ENCODE results near the gene INKA2. TPM values are rescaled to one million over a fixed set of nuclear protein-coding genes. Genes with fewer than 3 reads are reported as not detected.

Gene INKA2
- total and polyA plus RNA-seq, 10 of the 15 experiments (the other 5 are each of a cell fraction or from before 2014, with no cell fraction given): 0.38 to 5.1 (median 1.3) TPM; not detected in 1

DNA sequence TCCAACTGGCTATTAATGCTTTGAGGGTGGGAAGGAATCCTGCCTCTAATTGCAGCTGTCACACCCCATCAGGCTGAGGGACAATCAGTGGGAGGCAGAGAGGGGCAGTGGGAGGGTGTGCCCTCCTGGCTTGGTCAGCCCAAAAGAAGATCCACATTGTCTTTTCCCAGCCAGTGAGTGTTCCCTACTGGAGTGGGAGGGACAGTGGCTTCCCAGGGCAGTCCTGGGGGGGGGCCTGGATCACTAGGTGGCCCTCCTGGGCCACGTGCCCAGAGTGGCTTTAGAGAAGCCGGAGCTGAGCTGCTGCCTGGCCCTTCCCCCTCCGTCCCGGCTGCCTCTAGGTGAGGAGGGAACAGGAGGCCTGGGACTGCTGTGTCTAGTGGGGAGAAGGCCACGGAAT lies 14.0 kb downstream of the INKA2 start:
- Histone ChIP-seq H3K27me3 (replicated peaks in 1 of 2; ENCODE audit: control insufficient read depth in 2 of 2, insufficient read depth in 2 of 2, low read length in 1 of 2) (no peaks in the 10 kb centered on the region), H3K9ac (ENCODE audit: control insufficient read depth, insufficient read depth, low read length) (no peak overlapping the region), H3K79me2 (ENCODE audit: control insufficient read depth, insufficient read depth, low read length) (no peaks in the 10 kb centered on the region), H3K4me3 (no peak overlapping the region), H2AFZ (ENCODE audit: control insufficient read depth, low read depth, low read length) (no peak overlapping the region), H4K20me1 (ENCODE audit: control insufficient read depth, insufficient read depth) (no peaks in the 10 kb centered on the region; the same call in 1 of the 2 replicates), H3K4me2 (ENCODE audit: control insufficient read depth, insufficient read depth) (no peak overlapping the region), H3K9me3 (replicated peaks; ENCODE audit: control insufficient read depth, insufficient read depth, low read length) (no peaks in the 10 kb centered on the region), H3K36me3 (ENCODE audit: control insufficient read depth in 2 of 2, insufficient read depth in 2 of 2, low read length in 1 of 2) (no peaks in the 10 kb centered on the region), H3K4me1 (ENCODE audit: control insufficient read depth, insufficient read depth, low read length) (no peaks in the 10 kb centered on the region), H3K27ac (ENCODE audit: control insufficient read depth, insufficient read depth) (no peak overlapping the region)
- intact Hi-C loops (cut with micrococcal nuclease; ENCODE audit: unreplicated experiment): no loop called here
- FAIRE-seq: no peak
- POLR2A ChIA-PET: no interaction called here
- RAD21 ChIA-PET (ENCODE audit: unreplicated experiment): no interaction called here
- WGBS (ENCODE audit: insufficient coverage, insufficient replicate concordance, low lambda C conversion rate, missing lambda C conversion rate): 93% methylated on average over 5 of the region's 5 CpGs
- DNase-seq (ENCODE audit: low read depth, low spot score): no peak
- no peak for ATAC-seq
- in situ Hi-C loops (cut with MboI): no loop called here
- no TSS peak for BruUV-seq (replicated peaks)
- SMC1A ChIA-PET (ENCODE audit: uncharacterized antibody, unreplicated experiment): interaction anchor here (0.7 to 1.4 kb wide), 2 partner anchors 12 to 27 kb away, joined by 3 read pairs; no protein-coding TSS in a partner anchor
- CTCF ChIA-PET: interaction anchor here (1.1 to 1.4 kb wide), 2 partner anchors 12 to 22 kb away, joined by 3 to 4 read pairs; no protein-coding TSS in a partner anchor
- TF ChIP-seq, protein P1, sequence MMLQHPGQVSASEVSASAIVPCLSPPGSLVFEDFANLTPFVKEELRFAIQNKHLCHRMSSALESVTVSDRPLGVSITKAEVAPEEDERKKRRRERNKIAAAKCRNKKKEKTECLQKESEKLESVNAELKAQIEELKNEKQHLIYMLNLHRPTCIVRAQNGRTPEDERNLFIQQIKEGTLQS (IDR thresholded peaks at IDR 0.05; ENCODE audit: borderline replicate concordance, extremely low read depth, low read depth, low read length): no peak
- TF ChIP-seq CBX5 (IDR thresholded peaks at IDR 0.05; ENCODE audit: low read depth): no peak
- no peak for TF ChIP-seq BMI1 (IDR thresholded peaks at IDR 0.05; ENCODE audit: borderline replicate concordance)
- no peak for TF ChIP-seq ZBTB11 (CRISPR knock-in tag; IDR thresholded peaks at IDR 0.05)
- TF ChIP-seq, protein P2, sequence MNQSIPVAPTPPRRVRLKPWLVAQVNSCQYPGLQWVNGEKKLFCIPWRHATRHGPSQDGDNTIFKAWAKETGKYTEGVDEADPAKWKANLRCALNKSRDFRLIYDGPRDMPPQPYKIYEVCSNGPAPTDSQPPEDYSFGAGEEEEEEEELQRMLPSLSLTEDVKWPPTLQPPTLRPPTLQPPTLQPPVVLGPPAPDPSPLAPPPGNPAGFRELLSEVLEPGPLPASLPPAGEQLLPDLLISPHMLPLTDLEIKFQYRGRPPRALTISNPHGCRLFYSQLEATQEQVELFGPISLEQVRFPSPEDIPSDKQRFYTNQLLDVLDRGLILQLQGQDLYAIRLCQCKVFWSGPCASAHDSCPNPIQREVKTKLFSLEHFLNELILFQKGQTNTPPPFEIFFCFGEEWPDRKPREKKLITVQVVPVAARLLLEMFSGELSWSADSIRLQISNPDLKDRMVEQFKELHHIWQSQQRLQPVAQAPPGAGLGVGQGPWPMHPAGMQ (IDR thresholded peaks at IDR 0.05; ENCODE audit: borderline replicate concordance): no peak
- TF ChIP-seq CTCF (IDR thresholded peaks at IDR 0.05 in 2 of 3, conservative IDR thresholded peaks at IDR 0.05 in 1 of 3; ENCODE audit: control insufficient read depth in 2 of 3, extremely low read depth in 1 of 3, insufficient read depth in 1 of 3, low read depth in 3 of 3, low read length in 3 of 3): no peak
- no peak for TF ChIP-seq NR2C2 (IDR thresholded peaks at IDR 0.05; ENCODE audit: borderline replicate concordance, control insufficient read depth, insufficient read length, low read depth)
- TF ChIP-seq SRF (IDR thresholded peaks at IDR 0.05; ENCODE audit: low read depth in 2 of 2, low read length in 2 of 2): no peak
- no peak for TF ChIP-seq EGR1 (IDR thresholded peaks at IDR 0.05; ENCODE audit: borderline replicate concordance in 1 of 2, low read depth in 2 of 2, low read length in 2 of 2)
- TF ChIP-seq TARDBP (IDR thresholded peaks at IDR 0.05; ENCODE audit: borderline replicate concordance): no peak
- no peak for TF ChIP-seq USF1 (IDR thresholded peaks at IDR 0.05; ENCODE audit: borderline replicate concordance, extremely low read length, insufficient read depth, low read depth, low read length)
- TF ChIP-seq NFYA (IDR thresholded peaks at IDR 0.05; ENCODE audit: borderline replicate concordance, low read depth, low read length): no peak
